Activated CD8-positive, alpha-beta memory T cell treated with anti-CD3 and anti-CD28 coated beads for 4 hours (primary cell): Measurements from ENCODE around the gene BCL2L2.
"Not testable (repeated sequence)": the region's sequence is repeated elsewhere in the genome, so short reads cannot be mapped to it uniquely, and the experiment has no call there.

Experiments used
- DNase-seq, 2 donors: peaks; one replicate each; pipeline ENCODE4 v3.0.0-alpha.2; 2020; ENCODE audit warnings: low read depth in 2 of 2

BCL2L2 gene

GRCh38 chr14:23324455-23324846, 17.8 kb downstream of the BCL2L2 start:
- DNase-seq: no peak

GRCh38 chr14:23324993-23325392, 18.4 kb downstream of the BCL2L2 start:
- DNase-seq: no peak

GRCh38 chr14:23325746-23326145, 19.1 kb downstream of the BCL2L2 start:
- DNase-seq: not testable (repeated sequence)

- no peak for DNase-seq
These were observed 20.1 kb downstream of the BCL2L2 start for GRCh38 chr14:23326491-23327332.

GRCh38 chr14:23327947-23328744, 21.5 kb downstream of the BCL2L2 start:
- peak; percentile 30 to 48 for DNase-seq

- no peak for DNase-seq
These were observed 29.0 kb downstream of the BCL2L2 start for GRCh38 chr14:23335623-23336022.

GRCh38 chr14:23339506-23340268, 33.1 kb downstream of the BCL2L2 start:
- no peak for DNase-seq

GRCh38 chr14:23344481-23344880, 37.8 kb downstream of the BCL2L2 start:
- DNase-seq: no peak

GRCh38 chr14:23345987-23346692, 39.5 kb downstream of the BCL2L2 start:
- no peak for DNase-seq

- no peak for DNase-seq
These were observed 40.2 kb downstream of the BCL2L2 start for GRCh38 chr14:23346693-23347405.

- no peak for DNase-seq
These were observed 41.0 kb downstream of the BCL2L2 start for GRCh38 chr14:23347406-23348296.

GRCh38 chr14:23348297-23348655, 41.6 kb downstream of the BCL2L2 start:
- no peak for DNase-seq

- no peak for DNase-seq
These were observed 42.7 kb downstream of the BCL2L2 start for GRCh38 chr14:23349156-23349845.

- DNase-seq: no peak
These were observed 45.3 kb downstream of the BCL2L2 start for GRCh38 chr14:23351681-23352505.

- DNase-seq: peak; percentile 12 to 13
These were observed 46.1 kb downstream of the BCL2L2 start, which contains the start of gene SLC22A17 for GRCh38 chr14:23352506-23353432. Gene SLC22A17 (minus strand): TSS chr14:23352887.

- no peak for DNase-seq
These were observed 46.8 kb downstream of the BCL2L2 start for GRCh38 chr14:23353433-23353780.

- DNase-seq: no peak
These were observed 48.4 kb downstream of the BCL2L2 start for GRCh38 chr14:23354990-23355389.
